ENCODE data around the gene NPPB.

NPPB gene

DNA sequence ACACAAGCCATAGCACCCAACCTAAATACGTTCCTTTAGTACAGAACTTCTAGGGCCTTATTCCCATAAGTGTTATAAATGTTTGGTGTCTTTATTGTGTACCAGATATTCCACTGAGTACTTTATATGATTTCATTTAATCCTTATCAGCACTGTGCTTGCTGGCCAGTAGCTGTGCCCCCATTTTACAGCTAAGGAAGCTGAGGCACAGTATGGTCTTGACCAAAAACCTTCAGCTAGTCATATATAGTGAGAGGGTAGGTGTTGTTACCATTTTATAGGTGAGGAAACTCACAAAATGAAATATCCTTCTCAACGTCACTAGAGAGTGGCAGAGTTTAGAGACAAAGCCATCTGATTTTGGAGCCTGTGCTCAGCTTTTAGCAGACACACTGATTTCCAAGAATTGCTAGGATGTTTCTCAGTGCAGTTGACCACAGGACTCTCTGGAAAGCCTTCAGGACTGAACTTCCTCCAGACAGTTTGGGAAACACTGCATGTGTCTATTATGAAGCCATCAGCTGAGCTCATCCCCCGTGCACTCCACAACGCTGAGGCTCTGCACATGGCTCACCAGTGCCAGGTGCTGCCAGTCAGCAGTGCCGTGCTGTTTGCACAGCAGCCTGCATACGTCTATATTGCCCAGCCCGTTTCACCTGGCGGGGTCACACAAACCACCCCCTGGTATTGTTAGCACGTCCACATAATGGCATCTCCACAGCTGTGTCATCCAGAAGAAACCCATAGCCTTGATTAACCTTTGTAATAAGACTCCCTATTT lies 26.6 kb downstream of the NPPB start:
- DNase-seq, result no peak

DNA sequence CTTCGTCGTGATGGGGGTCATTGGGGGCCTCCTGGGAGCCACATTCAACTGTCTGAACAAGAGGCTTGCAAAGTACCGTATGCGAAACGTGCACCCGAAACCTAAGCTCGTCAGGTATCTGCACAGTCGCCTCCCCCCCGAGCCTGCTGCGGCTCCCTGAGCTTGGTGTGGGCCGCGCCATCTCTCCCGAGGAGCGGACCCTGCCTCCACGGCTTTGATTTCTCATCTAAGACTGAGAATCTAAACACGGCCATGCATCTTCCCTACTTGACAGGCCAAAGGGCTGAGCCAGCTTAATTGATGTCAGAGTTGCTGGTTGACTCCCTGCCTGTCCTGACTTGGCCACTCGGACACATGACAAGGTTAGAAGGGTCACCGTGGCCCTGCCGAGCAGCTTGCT lies 30.2 kb downstream of the NPPB start:
- no peak for DNase-seq

DNA sequence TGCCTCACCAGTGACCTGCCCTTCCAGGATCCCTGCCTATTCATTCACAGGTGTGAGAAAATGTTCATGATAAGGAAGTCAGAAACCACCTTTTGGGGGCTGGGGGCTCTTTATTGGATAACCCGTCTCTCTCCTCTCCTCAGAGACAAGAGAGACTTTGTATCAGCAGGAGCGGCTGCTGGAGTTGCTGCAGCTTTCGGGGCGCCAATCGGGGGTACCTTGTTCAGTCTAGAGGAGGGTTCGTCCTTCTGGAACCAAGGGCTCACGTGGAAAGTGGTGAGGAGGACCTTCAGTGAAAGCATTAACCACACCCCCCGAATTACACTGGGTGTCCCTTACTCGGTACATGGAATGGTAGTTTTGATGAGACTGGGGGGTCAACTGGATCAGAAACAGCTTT lies 31.8 kb downstream of the NPPB start:
- DNase-seq, result no peak

DNA sequence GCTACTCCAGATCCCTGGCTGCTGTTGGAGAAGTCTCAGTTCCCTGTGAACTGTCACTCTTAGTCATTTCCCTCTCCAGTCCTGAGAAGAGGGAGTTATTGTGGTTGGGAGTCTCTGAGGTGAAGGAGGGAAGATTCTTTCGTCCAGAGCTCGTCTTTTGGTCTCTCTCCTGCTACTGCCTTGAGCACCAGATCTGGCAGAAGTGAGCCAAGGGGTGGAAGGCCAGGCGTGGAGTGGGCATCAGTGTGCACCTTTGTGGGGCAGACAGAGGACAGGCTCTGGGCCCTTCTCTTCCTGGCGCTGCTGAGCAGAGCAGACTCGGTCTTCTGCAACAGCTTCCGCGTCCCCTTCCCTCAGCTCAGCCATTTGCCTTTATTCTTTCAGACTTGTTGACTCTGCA lies 33.6 kb downstream of the NPPB start:
- DNase-seq, result no peak

DNA sequence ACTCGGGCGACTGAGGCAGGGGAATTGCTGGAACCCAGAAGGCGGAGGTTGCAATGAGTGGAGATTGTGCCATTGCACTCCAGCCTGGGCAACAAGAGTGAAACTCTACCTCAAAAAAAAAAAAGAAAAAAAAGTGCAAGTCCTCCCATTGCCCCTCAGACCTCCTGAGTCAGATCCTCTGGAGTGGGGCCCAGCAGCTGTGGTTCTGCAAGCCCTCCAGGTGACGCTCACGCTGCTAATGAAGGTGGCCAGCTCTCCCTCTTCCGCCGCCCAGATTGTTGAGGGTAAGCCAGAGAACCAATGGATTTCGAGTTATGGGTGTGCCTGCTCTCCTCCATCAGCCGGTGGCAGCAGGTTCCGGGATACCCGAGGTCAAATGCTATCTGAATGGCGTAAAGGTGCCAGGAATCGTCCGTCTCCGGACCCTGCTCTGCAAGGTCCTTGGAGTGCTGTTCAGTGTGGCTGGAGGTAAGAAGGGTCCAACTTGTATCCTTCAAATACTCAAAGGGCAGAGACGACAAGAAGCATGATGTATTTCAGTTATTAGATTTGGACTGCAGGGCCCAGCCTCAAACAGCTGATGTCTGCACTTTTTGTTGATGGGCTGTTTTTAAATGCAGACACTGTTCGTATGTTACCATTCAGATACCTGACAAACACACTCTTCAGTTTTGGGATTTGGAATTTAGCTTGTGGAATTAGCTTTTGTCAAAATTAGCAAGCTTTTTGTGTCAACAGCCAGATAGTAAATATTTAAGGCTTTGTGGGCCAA lies 35.2 kb downstream of the NPPB start:
- DNase-seq, result no peak

DNA sequence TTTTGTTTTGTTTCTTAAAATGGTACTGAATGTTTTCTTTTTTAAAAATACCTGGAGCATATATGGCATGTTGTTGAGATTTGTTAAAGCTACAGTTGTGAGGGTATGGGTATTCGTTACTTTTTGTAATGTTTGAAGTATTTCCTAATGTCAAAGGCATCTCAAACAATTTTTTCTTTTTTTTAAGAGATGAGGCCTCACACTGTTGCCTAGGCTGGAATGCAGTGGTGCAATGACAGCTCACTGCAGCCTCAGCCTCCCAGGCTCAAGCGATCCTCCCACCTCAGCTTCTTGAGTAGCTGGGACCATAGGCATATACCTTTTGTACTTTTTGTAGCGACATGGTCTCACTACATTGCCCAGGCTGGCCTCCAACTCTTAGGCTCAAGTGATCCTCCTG lies 36.7 kb downstream of the NPPB start:
- no peak for DNase-seq

GRCh38 chr1:11817192-11817591 lies 41.6 kb downstream of the NPPB start:
- no peak for DNase-seq

- no peak for DNase-seq
Observed at GRCh38 chr1:11813021-11813420, 45.7 kb downstream of the NPPB start.

Measured in GOT3 (cell line).